GM11168 (cell line): ENCODE measurements around the gene WDR64.

Source experiments
- in situ Hi-C: fragments of 300-500 bp; cut with MboI; formaldehyde crosslinking; loops from one replicate; pipeline ENCODE4 v1.12.0; 2022; ENCODE audit warnings: low sequenced_read_pairs; ENCODE audit not compliant: unreplicated experiment

WDR64 gene

GRCh38 chr1:241847540-241847795, 195.4 kb downstream of the WDR64 start:
- in situ Hi-C loops, result loop anchor here (25.0 kb wide), 1 partner anchor 310 kb away; the partner anchor contains the start of gene KMO

GRCh38 chr1:241847796-241848685, 196.0 kb downstream of the WDR64 start, which contains the start of gene EXO1:
EXO1 (plus strand) TSS chr1:241848204; CDS start chr1:241850426, 2,222 bp downstream.
- in situ Hi-C loops, result loop anchor here (25.0 kb wide), 1 partner anchor 311 kb away; the partner anchor contains the start of gene KMO

GRCh38 chr1:241848686-241849344, 196.7 kb downstream of the WDR64 start:
- in situ Hi-C loops, result loop anchor here (25.0 kb wide), 1 partner anchor 312 kb away; the partner anchor contains the start of gene KMO

- in situ Hi-C loops, result loop anchor here (25.0 kb wide), 1 partner anchor 312 kb away; the partner anchor contains the start of gene KMO
Measured at GRCh38 chr1:241849345-241849695, 197.2 kb downstream of the WDR64 start.
